Natural killer cell treated with Interleukin-12 subunit alpha and Interleukin-12 subunit beta and Interleukin-15 and Interleukin-18, amount 100 ng/mL, for 72 hours (primary cell): ENCODE data around the gene FHDC1. TPM values are rescaled to one million over a fixed set of nuclear protein-coding genes. Genes with fewer than 3 reads are reported as not detected.

ENCODE experiments used
- ATAC-seq, 2 donors: fragments of 150-1000 bp; cut with Tn5 transposase in 1 of 2; sonication (Bioruptor Pico), chemical (Tn5 transposase) in 1 of 2; 2 replicates each; pipeline ENCODE4 v1.10.0; 2021
- DNase-seq: peaks from one replicate; pipeline ENCODE4 v3.0.0; 2022; ENCODE audit warnings: low spot score
- H3K27ac Mint-ChIP-seq, 2 donors: 1 replicate in 1 of 2; 2 replicates in 1 of 2; pipeline ENCODE4 v1.8.0; 2022; ENCODE audit warnings: mixed read lengths in 2 of 2, mild to moderate bottlenecking in 1 of 2, moderate library complexity in 1 of 2
- H3K27me3 Mint-ChIP-seq, 2 donors: 1 replicate in 1 of 2; 2 replicates in 1 of 2; pipeline ENCODE4 v1.8.0; 2022; ENCODE audit warnings: mixed read lengths in 2 of 2
- H3K36me3 Mint-ChIP-seq: one replicate; pipeline ENCODE4 v1.8.0; 2022; ENCODE audit warnings: mixed read lengths
- H3K4me1 Mint-ChIP-seq, 2 donors: 1 replicate in 1 of 2; 2 replicates in 1 of 2; pipeline ENCODE4 v1.8.0; 2022; ENCODE audit warnings: low read depth in 2 of 2, mixed read lengths in 2 of 2, mild to moderate bottlenecking in 1 of 2
- H3K4me3 Mint-ChIP-seq: one replicate; pipeline ENCODE4 v1.8.0; 2022; ENCODE audit warnings: mixed read lengths
- H3K9me3 Mint-ChIP-seq: 2 replicates; pipeline ENCODE4 v1.8.0; 2022; ENCODE audit warnings: mixed read lengths
- total RNA-seq, 2 donors: library from RNA; stranded (reverse); gene quantifications; one replicate each; pipeline ENCODE4 v1.2.3, GENCODE V29; 2022

FHDC1 gene
- total RNA-seq, 2 donors from 2014 or later: 0.33 to 0.42 TPM

DNA sequence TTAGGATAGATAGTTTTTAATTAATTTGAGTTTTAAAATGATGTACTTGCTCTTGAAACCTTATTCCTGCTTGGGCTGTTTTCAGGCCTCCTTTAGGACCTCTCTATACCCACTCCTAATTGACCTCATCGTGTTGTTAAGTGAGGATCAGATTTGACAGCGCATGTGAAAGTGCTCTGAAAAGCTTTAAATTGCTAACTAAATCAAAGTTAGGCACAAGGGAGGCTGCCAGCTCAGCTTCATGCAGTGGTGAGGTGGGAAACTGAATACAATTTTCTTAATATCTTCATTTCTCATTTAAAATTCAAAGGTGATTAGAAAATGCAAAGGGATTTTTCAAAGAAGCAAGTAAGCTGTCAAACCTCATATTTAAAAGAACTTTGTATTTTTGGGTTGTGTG, 20.0 kb downstream of the FHDC1 start:
- Mint-ChIP-seq H3K27ac (peak overlapping the region in 1 of 2 donors; percentile 19), H3K36me3 (no peaks in the 10 kb centered on the region), H3K27me3 (no peaks in the 10 kb centered on the region), H3K4me1 (peaks cover 18 to 32% of the 10 kb centered on the region in 2 donors), H3K9me3 (no peaks in the 10 kb centered on the region), H3K4me3 (no peak overlapping the region)
- no peak for DNase-seq
- no peak for ATAC-seq

DNA sequence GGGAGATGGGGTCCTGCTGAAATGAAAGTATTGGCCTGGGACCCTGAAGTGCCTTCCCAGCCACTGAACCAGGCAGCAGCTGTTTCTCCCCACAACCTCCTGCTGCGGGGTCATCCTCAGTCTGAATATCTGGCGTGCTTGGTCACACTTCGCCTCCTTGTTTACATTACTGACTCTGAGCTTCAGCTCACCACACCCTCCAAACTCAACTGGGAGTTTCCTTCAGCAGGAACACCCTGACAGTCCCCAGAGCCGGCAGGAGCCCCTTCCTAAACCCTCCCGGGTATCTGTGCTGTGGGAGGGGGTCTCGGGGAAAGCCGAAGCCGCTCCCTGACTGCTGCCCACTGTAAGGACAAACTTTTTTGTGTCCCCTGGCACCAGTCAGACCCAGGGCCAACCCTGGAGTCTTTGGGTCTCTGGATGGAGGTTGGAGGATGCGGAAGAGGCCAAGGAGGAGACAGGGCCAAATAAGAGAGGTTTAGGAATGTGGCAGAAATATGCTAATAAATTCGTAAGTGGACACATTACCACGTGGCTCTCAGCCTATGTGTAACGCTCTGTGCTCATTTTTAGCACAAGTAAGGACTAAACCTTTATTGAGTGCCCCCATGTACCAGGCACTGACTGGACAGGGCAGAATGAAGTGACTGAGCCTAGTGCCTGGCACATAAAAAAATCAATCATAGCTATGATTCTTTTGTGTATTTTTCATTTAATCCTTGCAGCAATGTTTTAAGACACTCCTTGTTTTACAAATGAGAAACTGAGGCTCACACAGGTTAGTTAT, 20.7 kb downstream of the FHDC1 start:
- DNase-seq (no peak), ATAC-seq (peak in 1 of 2 donors; percentile 12)
- Mint-ChIP-seq H3K4me3 (no peak overlapping the region), H3K36me3 (no peaks in the 10 kb centered on the region), H3K27ac (no peak overlapping the region), H3K27me3 (no peaks in the 10 kb centered on the region), H3K9me3 (no peaks in the 10 kb centered on the region), H3K4me1 (peaks cover 18 to 30% of the 10 kb centered on the region in 2 donors)

DNA sequence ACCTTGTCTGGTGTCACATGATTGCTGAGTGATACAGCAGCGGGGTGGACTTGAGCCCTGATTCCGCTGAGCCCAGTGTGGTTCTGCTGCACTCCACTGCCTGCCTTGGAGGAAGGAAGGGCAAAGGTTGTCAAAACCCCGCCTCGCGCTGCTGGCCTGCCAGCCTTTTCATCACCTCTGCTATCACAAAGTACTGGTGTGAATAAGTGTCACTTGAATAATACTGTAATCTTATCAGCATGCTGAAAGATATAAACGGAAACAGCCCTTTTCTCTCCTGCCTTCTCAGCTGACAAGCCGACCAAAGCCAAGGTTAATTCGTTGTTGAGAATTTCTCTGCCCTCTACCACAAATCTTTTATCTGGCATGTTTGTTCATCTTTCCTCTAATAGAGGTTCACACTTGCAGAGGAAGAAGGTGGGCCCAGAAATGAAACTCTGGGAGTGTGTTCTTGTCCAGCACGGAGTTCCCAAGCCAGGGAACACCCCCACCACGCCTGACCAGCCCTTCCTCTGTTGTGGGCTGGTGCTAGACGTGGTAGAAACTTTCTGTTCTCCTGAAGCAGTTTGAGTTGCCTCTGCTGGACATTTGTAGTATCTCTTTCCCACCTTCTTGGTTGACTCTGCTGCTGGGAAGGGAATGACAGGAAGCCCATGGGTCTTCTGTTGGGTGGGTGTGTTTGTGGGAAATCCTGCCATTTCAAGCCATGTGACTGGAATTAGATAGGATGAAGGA, 21.5 kb downstream of the FHDC1 start:
- ATAC-seq (peak; percentile 70 to 82), DNase-seq (no peak)
- Mint-ChIP-seq H3K27ac (peak overlapping the region; percentile 13 to 81), H3K9me3 (no peaks in the 10 kb centered on the region), H3K36me3 (no peaks in the 10 kb centered on the region), H3K4me3 (peak overlapping the region; percentile 33), H3K27me3 (no peaks in the 10 kb centered on the region), H3K4me1 (peaks cover 18 to 30% of the 10 kb centered on the region in 2 donors)

DNA sequence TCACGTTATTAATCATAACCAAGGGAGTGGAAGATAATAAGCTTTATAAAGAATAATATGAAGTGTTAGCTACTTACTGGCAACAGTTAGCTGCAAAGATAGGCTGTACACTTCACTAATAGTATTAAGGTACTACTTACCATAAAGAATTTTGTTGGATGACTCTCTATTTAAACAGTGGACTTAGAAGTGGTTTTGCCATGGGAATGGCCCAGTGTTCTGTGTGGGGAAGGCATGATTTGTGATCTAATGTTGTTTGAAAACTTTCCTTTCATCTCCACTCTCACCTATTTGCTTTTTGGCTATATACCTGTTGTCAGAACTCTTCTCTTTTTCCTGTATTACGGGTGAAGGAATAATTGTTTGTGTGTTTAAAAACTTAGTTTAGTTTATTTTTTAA, 23.0 kb downstream of the FHDC1 start:
- no peak for DNase-seq
- no peak for ATAC-seq
- H3K4me1 Mint-ChIP-seq: peaks cover 18 to 30% of the 10 kb centered on the region in 2 donors
- no peaks in the 10 kb centered on the region for H3K9me3 Mint-ChIP-seq
- peaks cover 0 to 2% of the 10 kb centered on the region in 2 donors for H3K27me3 Mint-ChIP-seq
- H3K27ac Mint-ChIP-seq: peak overlapping the region; percentile 13 to 81
- no peak overlapping the region for H3K4me3 Mint-ChIP-seq
- no peaks in the 10 kb centered on the region for H3K36me3 Mint-ChIP-seq

DNA sequence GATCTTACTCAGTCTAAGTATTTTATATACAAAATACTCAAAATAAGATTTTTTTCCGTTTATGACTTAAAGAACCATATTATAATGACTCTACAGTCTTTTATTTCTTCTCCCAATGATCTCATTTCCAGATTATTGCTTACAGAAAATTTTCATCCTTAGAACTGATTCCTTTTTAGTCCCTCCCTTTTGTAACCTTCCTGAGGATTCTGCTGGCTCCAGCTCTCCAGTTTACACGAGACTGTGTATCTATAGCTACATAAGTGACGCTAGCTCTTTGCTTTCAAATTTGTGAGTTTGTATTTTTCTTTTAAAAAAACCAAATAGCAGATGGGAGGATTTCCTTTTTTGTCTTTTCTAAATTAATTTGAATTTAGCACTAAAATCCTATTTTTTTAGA, 24.0 kb downstream of the FHDC1 start:
- Mint-ChIP-seq H3K36me3 (no peaks in the 10 kb centered on the region), H3K4me1 (peaks cover 18 to 30% of the 10 kb centered on the region in 2 donors), H3K27me3 (peaks cover 0 to 2% of the 10 kb centered on the region in 2 donors), H3K9me3 (no peaks in the 10 kb centered on the region), H3K4me3 (no peak overlapping the region), H3K27ac (no peak overlapping the region)
- DNase-seq (no peak), ATAC-seq (no peak)

DNA sequence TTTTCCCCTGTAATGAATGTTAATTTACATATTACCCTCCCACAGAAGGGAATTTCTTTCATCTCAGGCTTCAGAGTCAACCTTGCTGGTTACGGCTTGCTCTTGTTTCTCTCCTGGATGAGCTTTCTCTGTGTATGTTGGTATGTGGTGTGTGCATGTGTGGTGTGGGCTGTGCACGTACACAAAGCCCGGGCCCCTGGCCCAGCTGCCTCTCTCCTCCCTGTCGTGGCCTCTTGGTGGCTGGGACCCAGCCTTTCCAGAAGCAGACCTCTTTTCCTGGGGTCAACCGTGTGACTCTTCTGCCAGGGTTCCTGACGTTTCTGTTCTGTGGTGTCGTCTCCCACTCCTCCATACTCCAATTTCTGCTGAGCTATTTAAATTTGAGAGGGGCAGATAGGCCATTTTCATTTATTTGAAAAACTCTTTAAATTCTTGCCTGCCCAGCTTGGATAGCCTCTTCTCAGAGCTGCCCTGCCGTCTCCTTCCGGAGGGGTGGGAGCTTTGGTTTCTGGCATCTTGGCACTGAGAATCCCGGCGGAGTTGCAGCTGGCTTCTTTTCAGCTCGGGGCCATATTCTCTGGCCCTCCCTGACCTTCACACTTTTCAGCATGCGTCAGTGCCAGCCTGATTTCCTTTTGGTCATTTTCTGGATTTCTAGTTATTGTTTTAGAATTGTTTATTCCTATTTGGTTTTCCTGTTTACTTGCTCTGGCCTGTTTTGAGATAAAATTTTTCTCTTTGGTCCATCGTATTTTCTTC, 25.1 kb downstream of the FHDC1 start:
- DNase-seq (no peak), ATAC-seq (no peak)
- Mint-ChIP-seq H3K27ac (no peak overlapping the region), H3K9me3 (no peaks in the 10 kb centered on the region), H3K27me3 (peaks cover 0 to 2% of the 10 kb centered on the region in 2 donors), H3K36me3 (no peaks in the 10 kb centered on the region), H3K4me1 (peaks cover 18 to 30% of the 10 kb centered on the region in 2 donors), H3K4me3 (no peak overlapping the region)

DNA sequence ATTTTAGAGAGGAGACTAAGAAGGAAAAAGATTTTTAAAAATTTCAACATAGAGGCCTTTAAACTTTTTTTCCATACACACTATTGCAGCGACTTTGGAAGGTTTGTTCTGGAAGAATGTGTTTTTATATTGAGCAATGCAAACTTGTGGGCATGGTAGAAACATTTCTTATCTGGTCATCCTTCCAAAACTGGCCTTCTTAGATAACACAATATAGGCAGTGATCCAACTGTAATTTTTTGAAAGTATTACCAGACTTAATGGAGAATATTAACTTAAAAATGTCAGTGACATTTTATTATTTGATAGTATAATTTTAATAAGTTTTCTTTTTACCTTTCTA, 25.6 kb downstream of the FHDC1 start:
- no peak for ATAC-seq

DNA sequence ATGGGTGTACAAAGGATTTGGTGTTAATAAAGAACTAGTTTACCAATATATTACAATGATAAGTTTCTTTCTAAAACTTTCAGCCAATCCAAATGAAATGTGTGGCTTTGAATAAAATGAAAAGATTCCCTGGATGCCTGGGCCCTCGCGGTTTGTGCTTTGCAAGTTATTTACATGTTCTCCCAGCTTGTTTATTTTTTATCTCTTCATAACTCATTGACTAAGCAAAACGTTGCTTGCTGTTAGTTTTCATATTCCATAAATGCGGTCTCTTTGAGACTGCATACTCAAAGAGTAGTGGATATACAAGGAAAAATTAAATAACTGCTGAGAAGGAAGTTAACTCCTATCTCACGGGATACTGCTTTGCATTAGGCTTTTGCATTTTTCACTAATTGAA, 26.0 kb downstream of the FHDC1 start:
- H3K4me1 Mint-ChIP-seq: peaks cover 18 to 24% of the 10 kb centered on the region in 2 donors
- DNase-seq (no peak), ATAC-seq (no peak)
- H3K27ac Mint-ChIP-seq: no peak overlapping the region
- H3K9me3 Mint-ChIP-seq: no peaks in the 10 kb centered on the region
- no peak overlapping the region for H3K4me3 Mint-ChIP-seq
- H3K27me3 Mint-ChIP-seq: peaks cover 0 to 2% of the 10 kb centered on the region in 2 donors
- H3K36me3 Mint-ChIP-seq: no peaks in the 10 kb centered on the region

More for the DNA sequence above, 25.6 kb downstream of the FHDC1 start:
- no peak for DNase-seq
- Mint-ChIP-seq H3K36me3 (no peaks in the 10 kb centered on the region), H3K27ac (no peak overlapping the region), H3K27me3 (peaks cover 0 to 2% of the 10 kb centered on the region in 2 donors), H3K9me3 (no peaks in the 10 kb centered on the region), H3K4me1 (peaks cover 18 to 28% of the 10 kb centered on the region in 2 donors), H3K4me3 (no peak overlapping the region)

DNA sequence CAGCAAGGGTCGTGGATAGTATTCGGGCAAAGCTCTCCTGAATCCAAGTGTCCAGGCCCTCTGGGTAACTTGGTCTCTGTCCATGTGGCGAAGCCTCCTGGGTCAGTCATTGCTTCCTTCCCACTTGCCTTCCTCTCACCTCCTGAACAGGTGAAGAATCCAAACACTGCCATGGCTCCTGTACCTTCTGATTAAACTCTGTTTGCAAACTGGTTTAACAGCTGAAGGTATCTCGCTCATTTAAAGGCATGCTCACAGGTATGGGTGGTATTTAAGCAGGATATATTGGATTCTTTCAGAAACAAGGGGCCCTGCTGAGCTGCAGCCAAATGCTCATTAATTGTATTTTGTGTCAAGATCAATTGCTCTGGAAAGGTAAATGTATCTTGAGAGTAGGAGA, 28.2 kb downstream of the FHDC1 start:
- Mint-ChIP-seq H3K27me3 (peaks cover 0 to 2% of the 10 kb centered on the region in 2 donors), H3K27ac (no peak overlapping the region), H3K4me1 (peaks cover 0 to 2% of the 10 kb centered on the region in 2 donors), H3K9me3 (no peaks in the 10 kb centered on the region), H3K4me3 (no peak overlapping the region), H3K36me3 (no peaks in the 10 kb centered on the region)
- no peak for DNase-seq
- no peak for ATAC-seq

DNA sequence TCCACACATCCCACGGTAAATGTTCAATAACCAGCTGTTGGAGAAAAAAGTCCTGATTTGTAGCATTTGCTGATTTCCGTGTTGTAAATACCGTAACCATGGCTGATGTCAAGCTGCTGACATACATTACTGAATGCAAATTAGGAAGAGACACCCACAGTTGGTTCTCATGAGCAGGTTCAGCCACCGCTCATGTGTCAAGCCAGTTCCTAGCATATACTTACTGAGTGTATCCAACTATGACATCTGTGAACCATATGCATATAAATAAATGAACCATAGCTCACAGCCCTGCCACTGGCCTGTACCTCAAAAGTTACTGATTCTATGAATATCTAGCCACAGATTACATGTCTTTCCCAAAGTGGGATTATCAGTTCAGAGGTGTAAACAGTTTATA, 29.5 kb downstream of the FHDC1 start:
- H3K27ac Mint-ChIP-seq: no peak overlapping the region
- no peaks in the 10 kb centered on the region for H3K9me3 Mint-ChIP-seq
- ATAC-seq: no peak
- H3K4me3 Mint-ChIP-seq: no peak overlapping the region
- no peaks in the 10 kb centered on the region for H3K4me1 Mint-ChIP-seq
- H3K27me3 Mint-ChIP-seq: peaks cover 0 to 2% of the 10 kb centered on the region in 2 donors
- no peak for DNase-seq
- H3K36me3 Mint-ChIP-seq: no peaks in the 10 kb centered on the region

DNA sequence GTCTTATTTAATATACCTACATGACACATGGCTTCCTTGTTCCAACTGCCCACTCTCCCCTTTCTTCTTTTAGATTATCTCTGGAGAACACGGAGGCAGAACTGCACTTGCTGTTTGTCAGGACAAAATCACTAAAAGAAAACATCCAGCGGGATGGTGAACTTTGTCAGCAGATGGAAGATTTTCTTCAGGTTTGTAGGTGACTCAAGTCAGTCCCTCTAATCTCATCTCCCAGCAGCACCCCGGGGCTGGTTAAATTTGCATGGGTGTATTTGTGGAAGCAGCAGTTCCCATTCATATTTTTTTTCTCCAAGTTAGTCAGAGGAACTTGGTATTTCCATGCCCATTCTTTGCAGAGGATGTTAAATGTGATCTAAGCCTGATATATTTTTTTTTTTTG, 31.8 kb downstream of the FHDC1 start:
- H3K27me3 Mint-ChIP-seq: peaks cover 0 to 2% of the 10 kb centered on the region in 2 donors
- DNase-seq (no peak), ATAC-seq (no peak)
- no peaks in the 10 kb centered on the region for H3K4me1 Mint-ChIP-seq
- H3K4me3 Mint-ChIP-seq: no peak overlapping the region
- H3K36me3 Mint-ChIP-seq: no peaks in the 10 kb centered on the region
- no peak overlapping the region for H3K27ac Mint-ChIP-seq
- no peaks in the 10 kb centered on the region for H3K9me3 Mint-ChIP-seq

DNA sequence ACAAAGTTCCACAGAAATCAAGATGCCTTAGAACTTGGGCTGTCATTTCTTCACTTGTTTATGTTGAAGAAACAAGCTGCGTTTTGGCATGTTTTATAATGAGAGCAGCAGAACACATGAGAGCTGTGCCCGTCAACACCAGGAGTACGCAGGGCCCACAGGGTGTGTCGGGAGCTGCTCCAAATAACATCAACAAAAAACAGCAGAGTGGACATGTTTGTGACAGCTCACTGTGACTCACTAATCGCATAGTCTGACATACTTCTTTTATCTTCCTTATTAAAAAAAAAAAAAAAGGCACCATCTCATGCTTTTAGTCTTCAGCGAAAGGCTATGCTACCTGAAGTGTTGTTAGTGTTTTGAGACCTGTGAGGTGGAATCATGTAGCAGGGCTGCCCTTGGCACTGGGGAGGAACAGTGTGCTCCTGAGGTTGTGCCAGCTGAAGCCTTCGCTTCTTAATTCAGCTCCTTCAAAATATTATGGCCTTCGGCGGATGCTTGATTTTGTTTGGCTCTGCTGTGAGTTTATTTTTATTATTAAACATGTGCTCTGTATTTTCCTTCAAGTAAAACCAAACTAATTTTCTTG, 32.8 kb downstream of the FHDC1 start:
- no peaks in the 10 kb centered on the region for H3K4me1 Mint-ChIP-seq
- no peak overlapping the region for H3K27ac Mint-ChIP-seq
- no peaks in the 10 kb centered on the region for H3K9me3 Mint-ChIP-seq
- no peaks in the 10 kb centered on the region for H3K27me3 Mint-ChIP-seq
- no peak overlapping the region for H3K4me3 Mint-ChIP-seq
- no peaks in the 10 kb centered on the region for H3K36me3 Mint-ChIP-seq
- DNase-seq (no peak), ATAC-seq (no peak)

DNA sequence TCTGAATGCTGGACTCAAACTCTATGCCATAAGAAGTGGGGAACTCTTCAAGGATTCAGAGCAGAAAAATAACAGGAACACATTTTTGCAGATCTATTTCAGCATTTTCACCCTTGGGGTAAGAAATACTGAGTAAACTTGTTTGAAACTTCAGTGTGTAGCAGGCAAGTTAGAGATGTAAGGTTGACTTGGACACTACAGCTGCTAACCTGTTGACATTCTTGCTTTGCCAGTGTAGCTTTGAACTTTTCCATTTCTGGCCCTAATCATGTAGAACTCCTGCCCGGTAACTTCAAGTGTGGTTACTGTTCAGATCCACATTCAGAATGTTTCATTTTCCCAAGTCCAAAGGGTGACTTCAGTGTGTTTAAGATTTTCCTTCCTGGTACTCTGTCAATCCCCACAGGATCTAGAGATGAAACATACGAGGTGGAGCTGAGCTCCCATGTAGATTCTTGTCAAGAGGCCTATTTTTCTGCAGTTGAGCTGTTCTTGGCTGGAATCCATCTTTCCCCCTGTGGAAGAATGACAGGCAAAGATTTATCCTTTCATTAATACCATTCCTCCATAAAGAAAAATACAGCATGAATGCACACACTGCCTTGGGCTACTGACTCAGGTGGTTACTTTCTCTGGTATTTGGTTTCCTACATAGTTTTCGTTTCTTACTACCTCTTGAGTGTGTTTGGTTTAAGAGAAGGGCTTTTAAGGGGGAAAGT, 34.1 kb downstream of the FHDC1 start:
- Mint-ChIP-seq H3K4me1 (no peaks in the 10 kb centered on the region), H3K27me3 (no peaks in the 10 kb centered on the region), H3K4me3 (no peak overlapping the region), H3K27ac (no peak overlapping the region), H3K9me3 (no peaks in the 10 kb centered on the region), H3K36me3 (no peaks in the 10 kb centered on the region)
- DNase-seq (no peak), ATAC-seq (no peak)
